Thymus (tissue), 11 donors: ENCODE measurements around the gene SNX30. TPM values are rescaled to one million over a fixed set of nuclear protein-coding genes. Genes with fewer than 3 reads are reported as not detected.

Experiments used
- DNase-seq, 9 donors: peaks; one replicate each; pipeline ENCODE4 v3.0.0-alpha.2; 2013; ENCODE audit warnings: low spot score in 9 of 9, low read depth in 6 of 9, missing footprints in 1 of 9
- H3K27ac ChIP-seq, 2 donors: one replicate each; pipeline ENCODE4 v1.5.1; 2013; ENCODE audit warnings: control low read depth in 1 of 2, low read depth in 1 of 2, low read length in 1 of 2, mild to moderate bottlenecking in 1 of 2, moderate library complexity in 1 of 2
- H3K27me3 ChIP-seq, 2 donors: one replicate each; pipeline ENCODE4 v1.5.1; 2013; ENCODE audit warnings: low read length in 1 of 2; ENCODE audit not compliant: control insufficient read depth in 2 of 2, insufficient read depth in 1 of 2
- H3K36me3 ChIP-seq, 2 donors: one replicate each; pipeline ENCODE4 v1.5.1; 2013; ENCODE audit warnings: low read length in 1 of 2, mild to moderate bottlenecking in 1 of 2, moderate library complexity in 1 of 2; ENCODE audit not compliant: control insufficient read depth in 2 of 2, insufficient read depth in 2 of 2
- H3K4me1 ChIP-seq, 2 donors: one replicate each; pipeline ENCODE4 v1.5.1; 2013; ENCODE audit warnings: low read length in 2 of 2; ENCODE audit not compliant: control insufficient read depth in 2 of 2, insufficient read depth in 2 of 2
- H3K4me3 ChIP-seq, 2 donors: one replicate each; pipeline ENCODE4 v1.5.1; 2013; ENCODE audit warnings: low read length in 2 of 2, control low read depth in 1 of 2, mild to moderate bottlenecking in 1 of 2
- H3K9me3 ChIP-seq, 2 donors: one replicate each; pipeline ENCODE4 v1.5.1; 2013; ENCODE audit warnings: low read length in 1 of 2, mild to moderate bottlenecking in 1 of 2; ENCODE audit not compliant: control insufficient read depth in 2 of 2, insufficient read depth in 1 of 2
- WGBS: extraction: QIAGEN DNeasy Blood & Tissue Kit; methylation state at CpG from one replicate; pipeline ENCODE4 v1.1.7; 2013; 5-methylcytosine and 5-hydroxymethylcytosine counted together
- polyA plus RNA-seq: library from polyadenylated mRNA; stranded (reverse); fragments of 200-250 nt; gene quantifications from one replicate; pipeline ENCODE4 v1.2.3, GENCODE V29; 2013
- total RNA-seq: library from RNA; stranded (reverse); fragments of 120-200 nt; gene quantifications from one replicate; pipeline ENCODE4 v1.2.4, GENCODE V29; 2013
- donor health status: healthy.

The SNX30 gene
- total and polyA plus RNA-seq, 2 donors, result 4.2 to 4.8 TPM

- 33% methylated on average over 3 of the region's 3 CpGs for WGBS
- Histone ChIP-seq H3K27me3 (peaks cover 0 to 16% of the 10 kb centered on the region in 2 donors), H3K9me3 (no peaks in the 10 kb centered on the region), H3K27ac (no peak overlapping the region), H3K4me1 (peaks cover 0 to 4% of the 10 kb centered on the region in 2 donors), H3K36me3 (no peaks in the 10 kb centered on the region), H3K4me3 (no peak overlapping the region)
- DNase-seq, result no peak
These were observed 145.6 kb downstream of the SNX30 start for GRCh38 chr9:112896131-112896530.

DNA sequence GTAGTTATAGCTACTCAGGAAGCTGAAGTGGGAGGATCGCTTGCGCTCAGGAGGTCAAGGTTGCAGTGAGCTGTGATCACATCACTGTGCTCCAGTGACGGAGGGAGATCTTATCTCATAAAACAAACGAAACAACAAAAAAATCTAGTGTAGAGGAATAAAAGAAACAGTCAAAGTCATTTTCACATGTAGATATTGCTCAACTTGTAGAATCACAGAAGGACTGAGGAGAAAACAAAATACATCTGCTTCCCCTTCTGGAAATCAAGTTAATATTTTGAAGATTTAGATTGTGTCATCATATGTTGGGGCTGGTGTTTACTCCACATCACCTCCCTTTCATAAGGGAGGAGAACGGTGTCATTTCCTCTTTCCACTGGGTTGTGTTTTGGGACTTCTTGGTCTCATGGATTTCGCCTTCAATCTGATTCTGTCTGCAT, 148.3 kb downstream of the SNX30 start:
- peak overlapping the region; percentile 20 to 24 for H3K27ac ChIP-seq
- H3K4me1 ChIP-seq, result peaks cover 0 to 4% of the 10 kb centered on the region in 2 donors
- no peaks in the 10 kb centered on the region for H3K27me3 ChIP-seq
- H3K9me3 ChIP-seq, result no peaks in the 10 kb centered on the region
- no peaks in the 10 kb centered on the region for H3K36me3 ChIP-seq
- no peak overlapping the region for H3K4me3 ChIP-seq
- peak in 6 of 9 donors; percentile 21 to 58 (median 44) for DNase-seq
- 42% methylated on average over 6 of the region's 6 CpGs for WGBS

DNA sequence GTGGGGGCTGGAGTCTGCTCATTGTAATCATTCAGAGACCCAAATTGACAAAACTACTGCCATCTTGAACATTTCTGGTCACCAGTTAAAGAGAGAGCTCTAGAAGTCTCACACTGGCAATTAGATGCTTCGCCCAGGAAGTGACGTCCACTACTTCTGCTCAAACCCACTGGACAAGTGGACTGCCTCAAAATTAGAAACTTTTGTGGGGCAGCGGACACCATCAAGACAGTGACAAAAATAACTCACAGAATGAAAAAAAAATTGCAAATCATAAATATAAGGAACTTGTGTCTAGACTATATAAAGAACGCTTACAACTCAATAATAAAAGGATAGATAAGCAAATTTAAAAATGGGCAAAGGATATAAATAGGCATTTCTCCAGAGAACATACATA, 149.9 kb downstream of the SNX30 start:
- 95% methylated on average over 4 of the region's 4 CpGs for WGBS
- Histone ChIP-seq H3K4me3 (no peak overlapping the region), H3K9me3 (no peaks in the 10 kb centered on the region), H3K4me1 (peaks cover 0 to 4% of the 10 kb centered on the region in 2 donors), H3K36me3 (no peaks in the 10 kb centered on the region), H3K27me3 (no peaks in the 10 kb centered on the region), H3K27ac (no peak overlapping the region)
- no peak for DNase-seq

DNA sequence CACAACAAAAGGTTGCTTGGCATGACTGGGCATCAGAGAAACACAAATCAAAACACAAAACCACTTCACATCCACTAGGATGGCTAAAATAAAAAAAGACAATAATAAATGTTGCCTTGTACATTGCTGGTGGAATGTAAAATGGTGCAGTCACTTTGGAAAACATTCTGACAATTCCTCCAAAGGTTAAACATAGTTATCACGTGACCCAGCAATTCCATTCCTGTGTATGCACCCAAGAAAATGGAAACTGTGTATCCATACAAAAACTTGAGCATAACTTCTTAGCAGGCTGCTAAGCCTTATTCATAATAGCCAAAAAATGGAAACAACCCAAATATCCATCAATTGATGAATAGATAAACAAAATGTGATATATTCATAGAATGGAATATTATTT, 150.3 kb downstream of the SNX30 start:
- 92% methylated on average over 1 of the region's 1 CpG for WGBS
- Histone ChIP-seq H3K4me1 (peaks cover 0 to 4% of the 10 kb centered on the region in 2 donors), H3K4me3 (no peak overlapping the region), H3K27me3 (no peaks in the 10 kb centered on the region), H3K36me3 (no peaks in the 10 kb centered on the region), H3K9me3 (no peaks in the 10 kb centered on the region), H3K27ac (no peak overlapping the region)
- no peak for DNase-seq

GRCh38 chr9:112905084-112905483, 154.5 kb downstream of the SNX30 start:
- no peaks in the 10 kb centered on the region for H3K4me1 ChIP-seq
- H3K9me3 ChIP-seq, result peaks cover 0 to 1% of the 10 kb centered on the region in 2 donors
- H3K4me3 ChIP-seq, result no peak overlapping the region
- no peak for DNase-seq
- no peak overlapping the region for H3K27ac ChIP-seq
- WGBS, result 85% methylated on average over 4 of the region's 4 CpGs
- H3K36me3 ChIP-seq, result no peaks in the 10 kb centered on the region
- H3K27me3 ChIP-seq, result no peaks in the 10 kb centered on the region

DNA sequence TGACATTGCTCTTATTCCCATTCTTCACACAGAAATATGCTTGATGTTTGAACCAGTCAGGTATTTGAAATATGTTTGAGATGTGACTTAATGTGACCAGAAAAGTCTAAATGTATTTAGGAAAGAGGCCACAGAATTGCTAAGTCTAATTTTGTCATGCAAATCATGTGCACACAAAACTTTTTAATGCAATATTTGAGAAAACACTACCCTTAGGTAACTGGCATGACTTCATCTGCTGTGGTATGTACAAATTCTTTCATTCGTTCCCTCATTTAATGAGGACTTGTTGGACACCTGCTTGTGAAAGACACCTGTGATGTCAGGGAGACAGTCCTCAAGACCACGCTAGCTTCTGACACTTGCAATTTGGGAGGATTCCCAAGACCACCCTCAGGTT, 161.2 kb downstream of the SNX30 start:
- no peak overlapping the region for H3K4me3 ChIP-seq
- H3K27ac ChIP-seq, result no peak overlapping the region
- no peak for DNase-seq
- no peaks in the 10 kb centered on the region for H3K27me3 ChIP-seq
- H3K36me3 ChIP-seq, result no peaks in the 10 kb centered on the region
- H3K4me1 ChIP-seq, result no peaks in the 10 kb centered on the region
- peaks cover 0 to 1% of the 10 kb centered on the region in 2 donors for H3K9me3 ChIP-seq
- 63% methylated on average over 2 of the region's 2 CpGs for WGBS

DNA sequence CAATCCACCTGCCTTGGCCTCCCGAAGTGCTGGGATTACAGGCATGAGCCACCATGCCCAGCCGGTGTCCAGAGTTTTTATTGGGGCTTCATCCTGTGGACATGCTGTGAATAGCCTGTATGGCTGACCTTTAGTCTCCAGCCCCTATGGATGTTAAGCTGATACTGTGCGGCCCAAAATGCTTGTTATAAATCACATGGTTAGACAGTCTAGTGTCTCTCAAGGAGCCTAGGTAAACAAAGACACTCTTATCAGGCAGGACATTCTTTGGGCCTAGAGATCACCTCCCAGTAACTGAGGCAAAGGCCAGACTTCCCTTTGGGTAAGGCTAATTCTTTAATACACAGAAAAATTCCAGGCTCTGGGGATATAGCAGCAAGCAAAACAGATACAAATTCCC, 162.1 kb downstream of the SNX30 start:
- WGBS, result 95% methylated on average over 3 of the region's 3 CpGs
- no peak overlapping the region for H3K27ac ChIP-seq
- no peak for DNase-seq
- H3K9me3 ChIP-seq, result peaks cover 0 to 1% of the 10 kb centered on the region in 2 donors
- H3K4me1 ChIP-seq, result no peaks in the 10 kb centered on the region
- H3K4me3 ChIP-seq, result no peak overlapping the region
- H3K27me3 ChIP-seq, result no peaks in the 10 kb centered on the region
- no peaks in the 10 kb centered on the region for H3K36me3 ChIP-seq

DNA sequence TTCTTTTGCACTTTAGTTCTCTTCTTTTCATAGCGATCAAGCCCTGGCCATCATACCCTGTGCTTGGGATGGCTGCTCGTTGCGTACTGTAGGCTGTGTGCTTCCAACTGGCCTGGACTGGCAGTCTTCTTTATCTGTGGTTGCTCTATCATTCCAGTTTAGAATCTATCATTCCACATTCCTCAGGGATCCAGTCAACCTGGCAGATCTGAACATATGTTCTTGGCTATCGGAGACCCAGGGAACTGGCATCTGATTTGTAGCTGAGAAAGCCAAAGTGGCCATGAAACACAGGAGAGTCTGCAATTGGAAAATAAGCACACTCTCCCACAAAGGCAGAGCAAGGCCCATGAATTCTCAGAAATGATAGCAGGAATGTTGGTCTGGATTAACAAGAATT, 162.8 kb downstream of the SNX30 start:
- Histone ChIP-seq H3K4me3 (no peak overlapping the region), H3K27me3 (no peaks in the 10 kb centered on the region)
- over 99% methylated on average over 4 of the region's 4 CpGs for WGBS

GRCh38 chr9:112914524-112914923, 164.0 kb downstream of the SNX30 start:
- DNase-seq, result no peak
- 95% methylated on average over 2 of the region's 2 CpGs for WGBS

More for the DNA sequence above, 162.8 kb downstream of the SNX30 start:
- Histone ChIP-seq H3K36me3 (no peaks in the 10 kb centered on the region), H3K9me3 (peaks cover 0 to 1% of the 10 kb centered on the region in 2 donors), H3K4me1 (no peaks in the 10 kb centered on the region), H3K27ac (no peak overlapping the region)
- no peak for DNase-seq

More at GRCh38 chr9:112914524-112914923, 164.0 kb downstream of the SNX30 start:
- no peaks in the 10 kb centered on the region for H3K4me1 ChIP-seq
- H3K27ac ChIP-seq, result no peak overlapping the region
- H3K4me3 ChIP-seq, result no peak overlapping the region
- H3K9me3 ChIP-seq, result no peaks in the 10 kb centered on the region
- no peaks in the 10 kb centered on the region for H3K27me3 ChIP-seq
- H3K36me3 ChIP-seq, result no peaks in the 10 kb centered on the region
